ENCODE results near the gene CDC42BPG. TPM values are rescaled to one million over a fixed set of nuclear protein-coding genes. Genes with fewer than 3 reads are reported as not detected.
A peak's percentile ranks its signal among the peaks of the same experiment; 100 is the strongest.

The CDC42BPG gene
- total RNA-seq, 1 donor from 2014 or later = 0.35 TPM

- no peak for DNase-seq (ENCODE audit: low spot score)
- no peak for TF ChIP-seq CTCF (IDR thresholded peaks at IDR 0.05)
- Mint-ChIP-seq H3K4me3 (ENCODE audit: unreplicated experiment) (peak overlapping the region; percentile 98), H3K27ac (ENCODE audit: unreplicated experiment) (peak overlapping the region; percentile 72), H3K36me3 (ENCODE audit: low read depth) (peaks cover 14% of the 10 kb centered on the region), H3K27me3 (ENCODE audit: low read depth) (no peaks in the 10 kb centered on the region), H3K9me3 (ENCODE audit: low read depth) (no peaks in the 10 kb centered on the region), H3K4me1 (ENCODE audit: low read depth) (peaks cover 74% of the 10 kb centered on the region)
Measured at GRCh38 chr11:64874308-64875240, 30.1 kb upstream of the CDC42BPG start.

- H3K27me3 Mint-ChIP-seq (ENCODE audit: low read depth) = no peaks in the 10 kb centered on the region
- no peak overlapping the region for H3K27ac Mint-ChIP-seq (ENCODE audit: unreplicated experiment)
- DNase-seq (ENCODE audit: low spot score) = no peak
- H3K4me1 Mint-ChIP-seq (ENCODE audit: low read depth) = peaks cover 83% of the 10 kb centered on the region
- no peaks in the 10 kb centered on the region for H3K9me3 Mint-ChIP-seq (ENCODE audit: low read depth)
- peaks cover 14% of the 10 kb centered on the region for H3K36me3 Mint-ChIP-seq (ENCODE audit: low read depth)
- H3K4me3 Mint-ChIP-seq (ENCODE audit: unreplicated experiment) = no peak overlapping the region
- TF ChIP-seq CTCF (IDR thresholded peaks at IDR 0.05) = no peak
Measured at GRCh38 chr11:64872790-64873488, 28.5 kb upstream of the CDC42BPG start.

GRCh38 chr11:64871492-64871891 is 27.0 kb upstream of the CDC42BPG start:
- H3K27me3 Mint-ChIP-seq (ENCODE audit: low read depth) = no peaks in the 10 kb centered on the region
- no peaks in the 10 kb centered on the region for H3K9me3 Mint-ChIP-seq (ENCODE audit: low read depth)
- no peak for TF ChIP-seq CTCF (IDR thresholded peaks at IDR 0.05)
- peaks cover 16% of the 10 kb centered on the region for H3K36me3 Mint-ChIP-seq (ENCODE audit: low read depth)
- H3K4me3 Mint-ChIP-seq (ENCODE audit: unreplicated experiment) = no peak overlapping the region
- peaks cover 87% of the 10 kb centered on the region for H3K4me1 Mint-ChIP-seq (ENCODE audit: low read depth)
- H3K27ac Mint-ChIP-seq (ENCODE audit: unreplicated experiment) = no peak overlapping the region
- no peak for DNase-seq (ENCODE audit: low spot score)

- H3K4me1 Mint-ChIP-seq (ENCODE audit: low read depth) = peaks cover 87% of the 10 kb centered on the region
- no peak for TF ChIP-seq CTCF (IDR thresholded peaks at IDR 0.05)
- H3K4me3 Mint-ChIP-seq (ENCODE audit: unreplicated experiment) = peak overlapping the region; percentile 36
- H3K27me3 Mint-ChIP-seq (ENCODE audit: low read depth) = no peaks in the 10 kb centered on the region
- H3K36me3 Mint-ChIP-seq (ENCODE audit: low read depth) = peaks cover 18% of the 10 kb centered on the region
- DNase-seq (ENCODE audit: low spot score) = no peak
- peak overlapping the region; percentile 89 for H3K27ac Mint-ChIP-seq (ENCODE audit: unreplicated experiment)
- no peaks in the 10 kb centered on the region for H3K9me3 Mint-ChIP-seq (ENCODE audit: low read depth)
Measured at GRCh38 chr11:64870893-64871466, 26.5 kb upstream of the CDC42BPG start.
